ENCODE data around the gene CYB5R2.

DNA sequence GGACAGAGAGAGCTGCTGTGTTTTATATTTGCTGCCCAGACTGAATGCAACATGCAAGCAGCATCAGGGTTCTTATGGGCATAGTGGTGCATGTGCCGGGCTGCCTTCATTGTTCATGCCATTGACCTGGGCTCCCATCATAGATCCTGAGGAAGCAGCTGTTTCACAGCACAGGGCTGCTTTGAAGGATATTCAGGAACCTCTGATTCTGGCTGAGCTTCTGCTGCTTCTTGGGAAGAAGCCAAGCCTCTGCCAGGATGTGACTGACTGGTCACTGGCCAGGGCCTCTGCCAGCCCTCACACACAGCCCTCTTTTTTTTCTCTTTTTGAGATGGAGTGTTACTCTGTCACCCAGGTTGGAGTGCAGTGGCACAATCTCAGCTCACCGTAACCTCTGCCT, 43.3 kb downstream of the CYB5R2 start:
- no peak for TF ChIP-seq POLR2A (IDR thresholded peaks at IDR 0.05)
- TF ChIP-seq, protein P1, sequence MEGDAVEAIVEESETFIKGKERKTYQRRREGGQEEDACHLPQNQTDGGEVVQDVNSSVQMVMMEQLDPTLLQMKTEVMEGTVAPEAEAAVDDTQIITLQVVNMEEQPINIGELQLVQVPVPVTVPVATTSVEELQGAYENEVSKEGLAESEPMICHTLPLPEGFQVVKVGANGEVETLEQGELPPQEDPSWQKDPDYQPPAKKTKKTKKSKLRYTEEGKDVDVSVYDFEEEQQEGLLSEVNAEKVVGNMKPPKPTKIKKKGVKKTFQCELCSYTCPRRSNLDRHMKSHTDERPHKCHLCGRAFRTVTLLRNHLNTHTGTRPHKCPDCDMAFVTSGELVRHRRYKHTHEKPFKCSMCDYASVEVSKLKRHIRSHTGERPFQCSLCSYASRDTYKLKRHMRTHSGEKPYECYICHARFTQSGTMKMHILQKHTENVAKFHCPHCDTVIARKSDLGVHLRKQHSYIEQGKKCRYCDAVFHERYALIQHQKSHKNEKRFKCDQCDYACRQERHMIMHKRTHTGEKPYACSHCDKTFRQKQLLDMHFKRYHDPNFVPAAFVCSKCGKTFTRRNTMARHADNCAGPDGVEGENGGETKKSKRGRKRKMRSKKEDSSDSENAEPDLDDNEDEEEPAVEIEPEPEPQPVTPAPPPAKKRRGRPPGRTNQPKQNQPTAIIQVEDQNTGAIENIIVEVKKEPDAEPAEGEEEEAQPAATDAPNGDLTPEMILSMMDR (IDR thresholded peaks at IDR 0.05), result no peak

Measured in transverse colon (tissue), 3 donors.